IMR-90 (cell line): ENCODE results near the gene RYR1. TPM values are rescaled to one million over a fixed set of nuclear protein-coding genes. Genes with fewer than 3 reads are reported as not detected.

Experiments used
- ATAC-seq: fragments of 200-7000 bp; cut with Tn5 transposase; 2 replicates; pipeline ENCODE4 v1.9.1; 2020; ENCODE audit warnings: low read depth, mild to moderate bottlenecking, moderate library complexity
- BruUV-seq: library from RNA; stranded (reverse); fragments of 400-500 nt; replicated peaks from 2 replicates; lab custom pipeline; 2021; lab: Mats Ljungman, UMichigan
- CTCF ChIA-PET: fragments of 300-600 bp; formaldehyde crosslinking; extraction: SDS; loops from one replicate; lab custom pipeline; 2021; ENCODE audit warnings: antibody characterized with exemption; lab: Yijun Ruan, JAX
- POLR2A ChIA-PET: fragments of 300-600 bp; sonication (Branson Sonifier 250); formaldehyde crosslinking; loops from one replicate; lab custom pipeline; 2022; ENCODE audit warnings: antibody characterized with exemption; ENCODE audit not compliant: unreplicated experiment; lab: Charles Lee
- DNase-seq: peaks from one replicate; pipeline ENCODE4 v3.0.0; 2013
- H2AFZ ChIP-seq: replicated peaks from 2 replicates; pipeline ENCODE3; 2013; ENCODE audit warnings: low read length, mild to moderate bottlenecking; ENCODE audit not compliant: poor library complexity
- H2AK5ac ChIP-seq: 2 replicates; pipeline ENCODE4 v1.6.1; 2013; ENCODE audit warnings: low read depth, low read length, inconsistent platforms
- H2AK9ac ChIP-seq: replicated peaks from 2 replicates; pipeline ENCODE3; 2013; ENCODE audit warnings: mild to moderate bottlenecking, low read depth, low read length, moderate library complexity; ENCODE audit not compliant: poor library complexity
- H2BK120ac ChIP-seq: 2 replicates; pipeline ENCODE4 v1.6.1; 2013; ENCODE audit warnings: low read depth, low read length, inconsistent platforms
- H2BK15ac ChIP-seq: 3 replicates; pipeline ENCODE4 v1.6.1; 2013; ENCODE audit warnings: low read depth, low read length, inconsistent platforms
- H2BK20ac ChIP-seq: 2 replicates; pipeline ENCODE4 v1.6.1; 2013; ENCODE audit warnings: low read depth, mild to moderate bottlenecking, inconsistent platforms, low read length, moderate library complexity
- H2BK5ac ChIP-seq: 2 replicates; pipeline ENCODE4 v1.6.1; 2013; ENCODE audit warnings: mild to moderate bottlenecking, low read depth, low read length, inconsistent platforms; ENCODE audit not compliant: poor library complexity, severe bottlenecking
- H3K14ac ChIP-seq: replicated peaks from 2 replicates; pipeline ENCODE4 v1.6.1; 2013; ENCODE audit warnings: low read depth, low read length, inconsistent platforms
- H3K18ac ChIP-seq: 2 replicates; pipeline ENCODE4 v1.6.1; 2013; ENCODE audit warnings: low read depth, low read length, control low read depth
- H3K23ac ChIP-seq: 2 replicates; pipeline ENCODE4 v1.6.1; 2013; ENCODE audit warnings: low read depth, low read length, inconsistent platforms
- H3K27ac ChIP-seq: 2 replicates; pipeline ENCODE4 v1.5.1; 2013; ENCODE audit warnings: mild to moderate bottlenecking, control low read depth, low read length; ENCODE audit not compliant: insufficient read depth
- H3K27me3 ChIP-seq: 2 replicates; pipeline ENCODE4 v1.6.1; 2013; ENCODE audit warnings: low read length; ENCODE audit not compliant: control insufficient read depth, insufficient read depth
- H3K36me3 ChIP-seq: 2 replicates; pipeline ENCODE4 v1.6.1; 2013; ENCODE audit warnings: low read length, mixed read lengths; ENCODE audit not compliant: control insufficient read depth, insufficient read depth
- H3K4ac ChIP-seq: 2 replicates; pipeline ENCODE4 v1.6.1; 2013; ENCODE audit warnings: low read depth, low read length, inconsistent platforms
- H3K4me1 ChIP-seq: 2 replicates; pipeline ENCODE4 v1.6.1; 2013; ENCODE audit warnings: low read length, mixed read lengths; ENCODE audit not compliant: control insufficient read depth, insufficient read depth
- H3K4me2 ChIP-seq: 2 replicates; pipeline ENCODE4 v1.6.1; 2013; ENCODE audit warnings: low read depth, mild to moderate bottlenecking, control low read depth, low read length, moderate library complexity
- H3K4me3 ChIP-seq: 2 replicates; pipeline ENCODE4 v1.5.1; 2013; ENCODE audit warnings: low read depth, mild to moderate bottlenecking, control low read depth, low read length, moderate library complexity; ENCODE audit not compliant: insufficient read depth
- H3K56ac ChIP-seq: 2 replicates; pipeline ENCODE4 v1.6.1; 2013; ENCODE audit warnings: low read length, inconsistent platforms; ENCODE audit not compliant: insufficient read depth; ENCODE audit errors: extremely low read depth
- H3K79me1 ChIP-seq, 2 experiments: 2 replicates each; pipeline ENCODE4 v1.6.1; 2013; ENCODE audit warnings: low read length in 2 of 2, inconsistent platforms in 1 of 2, low read depth in 1 of 2
- H3K9ac ChIP-seq: 2 replicates; pipeline ENCODE4 v1.6.1; 2013; ENCODE audit warnings: low read depth, low read length, control low read depth
- H3K9me1 ChIP-seq: 2 replicates; pipeline ENCODE4 v1.6.1; 2013; ENCODE audit warnings: low read length, inconsistent platforms; ENCODE audit not compliant: insufficient read depth
- H3K9me3 ChIP-seq: 2 replicates; pipeline ENCODE4 v1.6.1; 2013; ENCODE audit warnings: low read length; ENCODE audit not compliant: control insufficient read depth, insufficient read depth
- H4K20me1 ChIP-seq: 2 replicates; pipeline ENCODE4 v1.6.1; 2013; ENCODE audit warnings: low read length, inconsistent platforms; ENCODE audit not compliant: insufficient read depth
- H4K5ac ChIP-seq: 2 replicates; pipeline ENCODE4 v1.6.1; 2013; ENCODE audit warnings: mild to moderate bottlenecking, low read depth, low read length, control low read depth
- H4K8ac ChIP-seq, 2 experiments: 2 replicates each; pipeline ENCODE4 v1.6.1; 2013; ENCODE audit warnings: low read depth in 2 of 2, low read length in 2 of 2, control low read depth in 1 of 2, inconsistent platforms in 1 of 2
- H4K91ac ChIP-seq: 2 replicates; pipeline ENCODE4 v1.6.1; 2013; ENCODE audit warnings: low read depth, low read length, inconsistent platforms; ENCODE audit not compliant: insufficient read depth
- BHLHE40 ChIP-seq: fragments of 150-350 bp; IDR thresholded peaks from 2 replicates; pipeline ENCODE4 v1.6.1; 2016; ENCODE audit warnings: mild to moderate bottlenecking, low read depth, low read length
- CEBPB ChIP-seq: IDR thresholded peaks from 2 replicates; pipeline ENCODE4 v1.6.1; 2012; ENCODE audit warnings: low read depth, low read length, improper control_type of control experiment
- CHD1 ChIP-seq: IDR thresholded peaks from 2 replicates; pipeline ENCODE4 v1.6.1; 2012; ENCODE audit warnings: low read depth, low read length, improper control_type of control experiment
- FOS ChIP-seq: fragments of 150-350 bp; IDR thresholded peaks from 2 replicates; pipeline ENCODE4 v1.6.1; 2016; ENCODE audit warnings: low read depth, low read length
- MAZ ChIP-seq: IDR thresholded peaks from 2 replicates; pipeline ENCODE4 v1.6.1; 2012; ENCODE audit warnings: low read depth, mild to moderate bottlenecking, low read length, improper control_type of control experiment, moderate library complexity, borderline replicate concordance
- MXI1 ChIP-seq: IDR thresholded peaks from 2 replicates; pipeline ENCODE4 v1.6.1; 2012; ENCODE audit warnings: low read depth, mild to moderate bottlenecking, low read length, moderate library complexity, borderline replicate concordance
- POLR2A ChIP-seq: IDR thresholded peaks from 2 replicates; pipeline ENCODE4 v1.6.1; 2012; ENCODE audit warnings: mild to moderate bottlenecking, low read depth, low read length
- RAD21 ChIP-seq: IDR thresholded peaks from 2 replicates; pipeline ENCODE4 v1.6.1; 2012; ENCODE audit warnings: low read length, improper control_type of control experiment
- RFX5 ChIP-seq: IDR thresholded peaks from 2 replicates; pipeline ENCODE4 v1.8.0; 2012; ENCODE audit warnings: low read depth, mild to moderate bottlenecking, low read length, moderate library complexity
- SMC3 ChIP-seq: fragments of 150-350 bp; IDR thresholded peaks from 2 replicates; pipeline ENCODE4 v1.6.1; 2016; ENCODE audit warnings: low read depth, mild to moderate bottlenecking, antibody characterized with exemption, low read length, moderate library complexity
- WGBS, 2 experiments: methylation state at CpG; one replicate each; pipeline versions ENCODE4 v1.1.5 to v1.1.7; 2013; ENCODE audit warnings: missing lambda C conversion rate in 2 of 2; ENCODE audit not compliant: insufficient read length in 1 of 2; ENCODE audit errors: extremely low coverage in 2 of 2; 5-methylcytosine and 5-hydroxymethylcytosine counted together
- dilution Hi-C: fragments of 300-500 bp; cut with HindIII; formaldehyde crosslinking; loops from one replicate; pipeline ENCODE4 v1.14.3; 2018; ENCODE audit warnings: low sequenced_read_pairs; ENCODE audit not compliant: unreplicated experiment
- in situ Hi-C: fragments of 300-500 bp; cut with MboI; formaldehyde crosslinking; loops from 3 replicates; pipeline ENCODE4 v1.14.3; 2019; ENCODE audit warnings: low sequenced_read_pairs, inconsistent platforms, mixed read lengths
- intact Hi-C: fragments of 100-400 bp; cut with micrococcal nuclease; formaldehyde crosslinking; loops from 2 replicates; pipeline ENCODE4 v1.10.0; 2022
- polyA plus RNA-seq, 3 experiments: library from polyadenylated mRNA; depleted of rRNA; stranded (reverse); fragments of >200 nt; gene quantifications; 2 replicates each; pipeline ENCODE4 v1.2.3, GENCODE V29; 2012; ENCODE audit warnings: low replicate concordance in 1 of 3
- total RNA-seq: library from RNA; depleted of rRNA; stranded (reverse); fragments of >200 nt; gene quantifications from 2 replicates; pipeline ENCODE4 v1.2.3, GENCODE V29; 2012
- TF ChIP-seq, protein P1 (sequence below): conservative IDR thresholded peaks from 2 replicates; pipeline ENCODE4 v1.5.1; 2012; ENCODE audit warnings: mild to moderate bottlenecking, low read depth, low read length, improper control_type of control experiment
- TF ChIP-seq, protein P2 (sequence below): fragments of 150-350 bp; IDR thresholded peaks from 2 replicates; pipeline ENCODE4 v1.6.1; 2017; ENCODE audit warnings: mild to moderate bottlenecking, antibody characterized with exemption, low read length, low read depth

RYR1 gene
- total and polyA plus RNA-seq, 2 of the 4 experiments (the other 2 are of a cell fraction) = not detected

DNA sequence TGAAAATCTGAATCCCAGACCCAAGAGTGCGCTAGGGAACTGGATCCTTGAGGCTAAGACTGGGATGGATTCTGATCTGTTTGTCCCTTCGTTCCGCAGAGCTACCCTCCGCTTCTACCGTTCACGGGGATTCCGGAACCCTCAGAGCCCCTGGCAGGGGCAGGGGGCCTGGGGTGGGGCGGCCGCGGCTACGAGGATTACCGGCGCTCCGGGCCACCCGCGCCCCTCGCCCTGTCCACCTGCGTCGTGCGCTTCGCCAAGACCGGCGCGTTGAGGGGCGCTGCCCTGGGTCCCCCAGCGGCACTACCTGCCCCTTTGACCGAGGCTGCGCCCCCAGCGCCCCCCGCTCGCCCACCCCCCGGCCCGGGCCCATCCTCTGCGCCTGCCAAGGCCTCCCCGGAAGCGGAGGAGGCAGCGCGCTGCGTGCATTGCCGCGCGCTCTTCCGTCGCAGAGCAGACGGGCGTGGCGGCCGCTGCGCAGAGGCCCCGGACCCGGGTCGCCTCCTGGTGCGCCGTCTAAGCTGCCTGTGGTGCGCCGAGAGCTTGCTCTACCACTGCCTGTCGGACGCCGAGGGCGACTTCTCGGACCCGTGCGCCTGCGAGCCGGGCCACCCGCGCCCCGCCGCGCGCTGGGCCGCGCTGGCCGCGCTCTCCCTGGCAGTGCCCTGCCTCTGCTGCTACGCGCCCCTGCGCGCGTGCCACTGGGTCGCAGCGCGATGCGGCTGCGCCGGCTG, 37.9 kb upstream of the RYR1 start:
- peaks cover 3 to 17% of the 10 kb centered on the region in 2 experiments; a peak in 3 of 4 replicates for H3K79me1 ChIP-seq
- peaks cover 25% of the 10 kb centered on the region for H3K36me3 ChIP-seq
- 0 out of 2 replicates have a peak, but pooled peaks cover 2% of the 10 kb centered on the region for H3K4me1 ChIP-seq
- no peak overlapping the region for H3K56ac ChIP-seq
- no peak overlapping the region for H3K14ac ChIP-seq
- no peaks in the 10 kb centered on the region for H3K27me3 ChIP-seq
- no peak overlapping the region for H2AK9ac ChIP-seq
- H3K27ac ChIP-seq = no peak overlapping the region
- BruUV-seq = no TSS peak
- no peak overlapping the region for H4K5ac ChIP-seq
- H3K9me1 ChIP-seq = no peaks in the 10 kb centered on the region
- H4K91ac ChIP-seq = no peak overlapping the region
- no peak for DNase-seq
- ChIA-PET CTCF (no interaction called here), POLR2A (no interaction called here)
- H2BK20ac ChIP-seq = no peak overlapping the region
- TF ChIP-seq MAZ = no peak
- no peak for TF ChIP-seq RFX5
- TF ChIP-seq CHD1 = no peak
- no peak for TF ChIP-seq SMC3
- TF ChIP-seq, protein P1, sequence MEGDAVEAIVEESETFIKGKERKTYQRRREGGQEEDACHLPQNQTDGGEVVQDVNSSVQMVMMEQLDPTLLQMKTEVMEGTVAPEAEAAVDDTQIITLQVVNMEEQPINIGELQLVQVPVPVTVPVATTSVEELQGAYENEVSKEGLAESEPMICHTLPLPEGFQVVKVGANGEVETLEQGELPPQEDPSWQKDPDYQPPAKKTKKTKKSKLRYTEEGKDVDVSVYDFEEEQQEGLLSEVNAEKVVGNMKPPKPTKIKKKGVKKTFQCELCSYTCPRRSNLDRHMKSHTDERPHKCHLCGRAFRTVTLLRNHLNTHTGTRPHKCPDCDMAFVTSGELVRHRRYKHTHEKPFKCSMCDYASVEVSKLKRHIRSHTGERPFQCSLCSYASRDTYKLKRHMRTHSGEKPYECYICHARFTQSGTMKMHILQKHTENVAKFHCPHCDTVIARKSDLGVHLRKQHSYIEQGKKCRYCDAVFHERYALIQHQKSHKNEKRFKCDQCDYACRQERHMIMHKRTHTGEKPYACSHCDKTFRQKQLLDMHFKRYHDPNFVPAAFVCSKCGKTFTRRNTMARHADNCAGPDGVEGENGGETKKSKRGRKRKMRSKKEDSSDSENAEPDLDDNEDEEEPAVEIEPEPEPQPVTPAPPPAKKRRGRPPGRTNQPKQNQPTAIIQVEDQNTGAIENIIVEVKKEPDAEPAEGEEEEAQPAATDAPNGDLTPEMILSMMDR = no peak
- TF ChIP-seq, protein P2, sequence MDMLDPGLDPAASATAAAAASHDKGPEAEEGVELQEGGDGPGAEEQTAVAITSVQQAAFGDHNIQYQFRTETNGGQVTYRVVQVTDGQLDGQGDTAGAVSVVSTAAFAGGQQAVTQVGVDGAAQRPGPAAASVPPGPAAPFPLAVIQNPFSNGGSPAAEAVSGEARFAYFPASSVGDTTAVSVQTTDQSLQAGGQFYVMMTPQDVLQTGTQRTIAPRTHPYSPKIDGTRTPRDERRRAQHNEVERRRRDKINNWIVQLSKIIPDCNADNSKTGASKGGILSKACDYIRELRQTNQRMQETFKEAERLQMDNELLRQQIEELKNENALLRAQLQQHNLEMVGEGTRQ = no peak
- no peak for TF ChIP-seq FOS
- no peak for TF ChIP-seq CEBPB
- no peak for TF ChIP-seq MXI1
- TF ChIP-seq RAD21 = no peak
- no peak for TF ChIP-seq BHLHE40
- no peak for TF ChIP-seq POLR2A
- H3K9ac ChIP-seq = no peak overlapping the region
- H3K9me3 ChIP-seq = no peaks in the 10 kb centered on the region
- dilution Hi-C loops (no loop called here), in situ Hi-C loops (no loop called here), intact Hi-C loops (no loop called here)
- H3K4me3 ChIP-seq = no peak overlapping the region
- WGBS, 2 experiments = 68% methylated on average over 50 of the region's 86 CpGs; no CpG with 5 or more reads in 1 of the 2 experiments
- H3K18ac ChIP-seq = no peak overlapping the region
- no peak overlapping the region for H4K8ac ChIP-seq
- no peak overlapping the region for H2BK15ac ChIP-seq
- no peak overlapping the region for H3K4ac ChIP-seq
- no peak overlapping the region for H2AK5ac ChIP-seq
- no peak overlapping the region for H2AFZ ChIP-seq
- no peak overlapping the region for H2BK5ac ChIP-seq
- H4K20me1 ChIP-seq = no peaks in the 10 kb centered on the region
- no peak overlapping the region for H2BK120ac ChIP-seq
- H3K4me2 ChIP-seq = no peak overlapping the region
- no peak overlapping the region for H3K23ac ChIP-seq
- ATAC-seq = no peak
